ENCODE data around the gene RBM34.

GRCh38 chr1:235207209-235207565, 46.1 kb upstream of the RBM34 start:
- TF ChIP-seq CTCF (conservative IDR thresholded peaks at IDR 0.05) = no peak
- TF ChIP-seq ZFX (IDR thresholded peaks at IDR 0.05) = no peak

Measured in C4-2B (cell line).